NCI-H1048 (cell line): ENCODE measurements around the gene KBTBD3.

Source experiments
- DNase-seq: peaks from one replicate; lab custom pipeline; 2025; lab: John Stamatoyannopoulos, UW

The KBTBD3 gene

DNA sequence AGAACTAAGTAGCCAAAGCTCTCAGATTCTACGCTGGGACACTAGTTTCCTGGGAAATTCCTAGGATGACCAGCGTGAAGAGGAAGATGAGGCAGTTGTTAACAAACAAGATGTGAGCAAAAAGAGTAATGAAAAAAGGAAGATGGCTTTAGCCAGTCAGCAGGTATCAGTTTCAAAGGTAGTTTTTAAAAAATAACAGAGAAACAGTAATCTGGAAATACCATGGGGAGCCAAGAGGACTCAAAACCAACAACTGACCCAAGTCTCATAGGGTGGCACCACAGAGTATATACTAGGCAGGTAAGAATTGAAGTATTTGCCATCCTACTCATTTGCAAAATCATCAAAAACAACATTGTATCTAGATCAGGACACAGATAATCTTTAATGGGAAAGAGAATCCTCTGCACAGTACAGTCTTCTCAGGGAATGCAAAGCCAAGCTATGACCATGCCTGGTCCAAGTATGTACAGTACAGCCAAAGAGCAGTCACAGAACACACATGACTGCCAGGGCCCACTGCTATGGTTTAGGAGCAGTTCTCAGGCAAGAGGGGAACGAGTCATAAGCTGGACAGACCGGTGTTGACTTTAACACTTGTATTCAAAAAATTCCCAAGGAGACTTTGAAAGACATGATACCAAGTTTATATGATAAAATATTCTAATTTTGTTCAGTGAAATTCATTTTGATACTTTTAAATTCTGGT is 75.7 kb downstream of the KBTBD3 start:
- no peak for DNase-seq
